Progenitor cell of endocrine pancreas (in vitro differentiated cells): Measurements from ENCODE around the gene ATAD3A. TPM values are rescaled to one million over a fixed set of nuclear protein-coding genes. Genes with fewer than 3 reads are reported as not detected.

ENCODE experiments used
- DNase-seq: peaks from one replicate; pipeline ENCODE4 v3.0.0; 2021; ENCODE audit warnings: low spot score; ENCODE audit not compliant: unreplicated experiment
- H3K27ac Mint-ChIP-seq: 2 replicates; pipeline ENCODE4 v1.8.0; 2021; ENCODE audit warnings: mild to moderate bottlenecking, moderate library complexity, mixed read lengths
- H3K27me3 Mint-ChIP-seq: 2 replicates; pipeline ENCODE4 v1.8.0; 2021; ENCODE audit warnings: mixed read lengths
- H3K36me3 Mint-ChIP-seq: 2 replicates; pipeline ENCODE4 v1.8.0; 2022; ENCODE audit warnings: mixed read lengths; ENCODE audit not compliant: insufficient read depth
- H3K4me1 Mint-ChIP-seq: 2 replicates; pipeline ENCODE4 v1.8.0; 2021; ENCODE audit warnings: low read depth, mixed read lengths
- H3K4me3 Mint-ChIP-seq: 2 replicates; pipeline ENCODE4 v1.8.0; 2021; ENCODE audit warnings: low read depth, mild to moderate bottlenecking, moderate library complexity, mixed read lengths
- H3K9me3 Mint-ChIP-seq: 2 replicates; pipeline ENCODE4 v1.8.0; 2021; ENCODE audit warnings: low read depth, mixed read lengths
- CTCF ChIP-seq: fragments of 200-600 bp; sonication (generic); IDR thresholded peaks from one replicate; pipeline ENCODE4 v1.5.0; 2021; ENCODE audit warnings: antibody characterized with exemption, mild to moderate bottlenecking; ENCODE audit not compliant: unreplicated experiment
- total RNA-seq: library from RNA; stranded (reverse); gene quantifications from 2 replicates; pipeline ENCODE4 v1.2.1, GENCODE V29; 2021

ATAD3A gene
- total RNA-seq, 1 donor from 2014 or later = 37.4 TPM

- Mint-ChIP-seq H3K27me3 (no peaks in the 10 kb centered on the region), H3K27ac (no peak overlapping the region), H3K4me3 (no peak overlapping the region), H3K9me3 (no peaks in the 10 kb centered on the region), H3K36me3 (peaks cover 4% of the 10 kb centered on the region), H3K4me1 (no peaks in the 10 kb centered on the region)
- no peak for DNase-seq
- TF ChIP-seq CTCF = no peak
Measured at GRCh38 chr1:1537626-1538250, 25.8 kb downstream of the ATAD3A start.

DNA sequence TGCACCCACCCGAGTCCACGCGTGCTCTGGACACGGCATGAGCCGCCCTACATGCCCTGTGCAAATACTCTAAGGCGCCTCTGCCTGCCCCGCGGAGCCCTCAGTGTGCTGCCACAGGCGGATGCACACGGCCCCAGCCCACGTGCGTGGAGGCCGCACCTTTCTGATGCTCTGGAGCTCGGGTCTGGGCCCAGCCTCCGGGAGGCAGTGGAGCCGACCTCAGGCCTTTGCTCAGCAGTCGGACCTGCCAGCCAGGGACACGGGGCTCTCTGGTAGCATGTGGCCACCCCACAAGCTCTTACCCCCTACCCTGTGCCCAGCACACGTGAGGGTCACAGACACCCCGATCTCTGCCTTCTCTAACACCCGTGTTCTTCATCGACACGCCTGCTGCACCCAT, 26.4 kb downstream of the ATAD3A start:
- Mint-ChIP-seq H3K27ac (no peak overlapping the region), H3K36me3 (peaks cover 4% of the 10 kb centered on the region), H3K9me3 (no peaks in the 10 kb centered on the region), H3K27me3 (no peaks in the 10 kb centered on the region), H3K4me1 (no peaks in the 10 kb centered on the region), H3K4me3 (no peak overlapping the region)
- DNase-seq = no peak
- no peak for TF ChIP-seq CTCF

DNA sequence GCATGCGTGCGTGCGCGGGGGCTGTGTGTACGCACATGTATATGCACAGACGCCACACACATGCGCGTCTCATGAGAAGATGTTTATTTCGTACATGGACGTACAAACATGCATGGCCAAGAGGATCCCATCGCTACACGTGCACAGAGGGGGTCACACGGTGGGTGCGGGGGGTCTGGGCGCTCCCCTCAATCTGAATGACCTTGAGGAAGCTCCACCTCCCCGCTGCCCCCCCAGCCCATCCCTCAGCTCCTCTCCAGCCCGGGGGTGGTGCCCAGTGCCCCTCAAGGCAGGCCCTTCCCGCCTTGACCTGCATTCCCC, 27.0 kb downstream of the ATAD3A start:
- H3K4me3 Mint-ChIP-seq = peak overlapping the region; percentile 30
- H3K9me3 Mint-ChIP-seq = no peaks in the 10 kb centered on the region
- peaks cover 4% of the 10 kb centered on the region for H3K36me3 Mint-ChIP-seq
- no peak for TF ChIP-seq CTCF
- no peak overlapping the region for H3K27ac Mint-ChIP-seq
- H3K4me1 Mint-ChIP-seq = no peaks in the 10 kb centered on the region
- no peak for DNase-seq
- H3K27me3 Mint-ChIP-seq = no peaks in the 10 kb centered on the region

DNA sequence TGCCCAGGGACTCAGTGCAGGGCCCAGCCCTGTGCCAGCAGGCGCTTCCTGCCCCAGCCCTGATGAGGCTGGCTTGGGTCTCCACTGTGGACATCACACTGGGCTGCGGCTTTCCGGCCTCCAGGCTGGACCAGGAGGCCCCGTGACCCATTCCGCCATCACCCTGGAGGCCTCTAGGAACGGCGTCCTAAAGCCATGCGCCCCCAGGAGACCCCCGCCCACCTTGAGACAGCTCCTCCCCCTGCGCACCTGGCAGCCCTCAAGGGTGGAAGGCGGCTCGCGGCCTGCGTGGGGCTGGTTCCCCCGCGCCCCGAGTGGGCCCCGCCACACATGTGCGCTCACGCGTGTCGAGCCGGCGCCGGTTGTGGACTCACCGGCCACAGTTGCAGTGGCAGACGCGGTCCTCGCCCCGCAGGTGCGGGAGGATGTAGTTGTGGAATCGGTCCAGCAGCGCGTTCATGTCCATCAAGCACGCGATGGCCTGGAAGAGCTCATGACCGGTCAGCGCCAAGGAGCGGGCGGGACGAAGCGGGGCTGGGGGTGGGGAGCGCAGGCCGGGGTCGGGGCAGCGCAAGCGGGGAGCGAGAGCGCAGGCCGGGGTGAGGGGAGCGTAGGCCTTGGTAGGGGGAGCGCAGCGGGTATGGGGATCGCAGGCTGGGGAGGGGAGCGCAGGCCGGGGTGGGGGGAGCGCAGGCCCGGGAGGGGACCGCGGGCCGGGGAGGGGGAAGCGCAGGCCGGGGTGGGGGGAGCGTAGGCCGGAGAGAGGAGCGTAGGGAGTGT, 27.5 kb downstream of the ATAD3A start:
- peak overlapping the region; percentile 70 for H3K4me3 Mint-ChIP-seq
- no peak for TF ChIP-seq CTCF
- H3K9me3 Mint-ChIP-seq = no peaks in the 10 kb centered on the region
- DNase-seq = no peak
- H3K27me3 Mint-ChIP-seq = no peaks in the 10 kb centered on the region
- no peaks in the 10 kb centered on the region for H3K4me1 Mint-ChIP-seq
- H3K36me3 Mint-ChIP-seq = peaks cover 4% of the 10 kb centered on the region
- H3K27ac Mint-ChIP-seq = no peak overlapping the region

DNA sequence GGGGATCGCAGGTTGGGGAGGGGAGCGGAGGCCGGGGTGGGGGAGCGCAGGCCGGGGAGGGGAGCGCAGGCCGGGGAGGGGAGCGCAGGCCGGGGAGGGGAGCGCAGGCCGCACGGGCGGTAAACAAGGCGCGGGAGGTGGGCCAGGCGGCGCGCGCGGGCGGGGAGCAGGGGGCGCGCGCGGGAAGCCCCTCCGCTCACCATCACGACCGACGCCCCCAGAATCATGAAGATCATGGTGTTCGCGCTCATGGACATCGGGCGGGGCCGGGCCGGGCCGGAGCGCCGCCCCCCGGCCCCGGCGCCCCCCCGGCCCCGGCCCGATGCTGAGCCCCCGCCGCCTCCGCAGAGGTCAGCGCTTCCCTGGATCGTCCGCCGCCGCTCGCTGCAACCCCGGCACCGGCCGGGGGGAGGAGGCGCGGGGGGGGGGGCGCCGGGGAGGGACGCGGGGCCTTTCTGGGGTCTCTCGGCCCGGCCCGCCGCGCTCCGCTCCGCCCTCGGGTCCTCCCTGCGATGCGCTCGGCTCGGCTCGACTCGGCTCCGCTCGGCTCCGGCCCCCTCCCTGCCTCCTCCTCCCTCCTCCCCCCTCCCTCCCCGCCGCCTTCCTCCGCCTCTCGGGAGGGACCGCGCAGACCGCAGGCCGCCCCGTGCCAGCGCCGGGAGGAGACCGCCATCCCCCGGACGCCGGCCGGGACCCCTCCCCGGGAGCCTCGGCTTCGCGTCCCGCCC, 28.3 kb downstream of the ATAD3A start, which contains the start of gene TMEM240:
TMEM240 (minus strand) TSS at position 535 of the 728 bp plus-strand sequence; CDS start at position 257, 278 bp downstream.
- Mint-ChIP-seq H3K4me1 (no peaks in the 10 kb centered on the region), H3K9me3 (no peaks in the 10 kb centered on the region), H3K36me3 (peaks cover 5% of the 10 kb centered on the region), H3K27ac (no peak within 1 kb of the TSS), H3K27me3 (no peaks in the 10 kb centered on the region), H3K4me3 (peak within 1 kb of the TSS; percentile 70)
- peak; percentile 49 for DNase-seq
- TF ChIP-seq CTCF = no peak
